ENCODE data around the gene SLC49A4. TPM values are rescaled to one million over a fixed set of nuclear protein-coding genes. Genes with fewer than 3 reads are reported as not detected.

SLC49A4 gene
- total and polyA plus RNA-seq, 4 experiments from 2014 or later, result 1.9 to 7.6 (median 4.7) TPM

- Histone ChIP-seq H3K27ac (ENCODE audit: low read depth, low read length) (no peak overlapping the region), H3K9me3 (ENCODE audit: control insufficient read depth in 1 of 2, low read length in 2 of 2) (no peaks in the 10 kb centered on the region), H3K4me1 (ENCODE audit: insufficient read depth, low read length) (no peaks in the 10 kb centered on the region), H3K27me3 (ENCODE audit: insufficient read depth, low read length) (no peaks in the 10 kb centered on the region), H3K4me3 (ENCODE audit: low read length in 2 of 2) (no peak overlapping the region), H3K36me3 (ENCODE audit: insufficient read depth, low read length) (no peaks in the 10 kb centered on the region)
- peaks cover 0 to under 1% of the 10 kb centered on the region in 2 donors for H3K36me3 Mint-ChIP-seq
- H3K27me3 Mint-ChIP-seq, result no peaks in the 10 kb centered on the region
- no peak overlapping the region for H3K4me3 Mint-ChIP-seq
- H3K4me1 Mint-ChIP-seq, result peaks cover 5 to 15% (median 10%) of the 10 kb centered on the region in 4 donors
- POLR2A ChIA-PET (ENCODE audit: partially characterized antibody), result no interaction called here
- intact Hi-C loops (cut with micrococcal nuclease), result no loop called here
- no peaks in the 10 kb centered on the region for H3K9me3 Mint-ChIP-seq
- CTCF ChIA-PET (ENCODE audit: partially characterized antibody), result no interaction called here
- H3K27ac Mint-ChIP-seq, result peak overlapping the region in 1 of 7 donors; percentile 16
- no peak for DNase-seq
Measured at GRCh38 chr3:122890720-122891220, 95.9 kb downstream of the SLC49A4 start.

DNA sequence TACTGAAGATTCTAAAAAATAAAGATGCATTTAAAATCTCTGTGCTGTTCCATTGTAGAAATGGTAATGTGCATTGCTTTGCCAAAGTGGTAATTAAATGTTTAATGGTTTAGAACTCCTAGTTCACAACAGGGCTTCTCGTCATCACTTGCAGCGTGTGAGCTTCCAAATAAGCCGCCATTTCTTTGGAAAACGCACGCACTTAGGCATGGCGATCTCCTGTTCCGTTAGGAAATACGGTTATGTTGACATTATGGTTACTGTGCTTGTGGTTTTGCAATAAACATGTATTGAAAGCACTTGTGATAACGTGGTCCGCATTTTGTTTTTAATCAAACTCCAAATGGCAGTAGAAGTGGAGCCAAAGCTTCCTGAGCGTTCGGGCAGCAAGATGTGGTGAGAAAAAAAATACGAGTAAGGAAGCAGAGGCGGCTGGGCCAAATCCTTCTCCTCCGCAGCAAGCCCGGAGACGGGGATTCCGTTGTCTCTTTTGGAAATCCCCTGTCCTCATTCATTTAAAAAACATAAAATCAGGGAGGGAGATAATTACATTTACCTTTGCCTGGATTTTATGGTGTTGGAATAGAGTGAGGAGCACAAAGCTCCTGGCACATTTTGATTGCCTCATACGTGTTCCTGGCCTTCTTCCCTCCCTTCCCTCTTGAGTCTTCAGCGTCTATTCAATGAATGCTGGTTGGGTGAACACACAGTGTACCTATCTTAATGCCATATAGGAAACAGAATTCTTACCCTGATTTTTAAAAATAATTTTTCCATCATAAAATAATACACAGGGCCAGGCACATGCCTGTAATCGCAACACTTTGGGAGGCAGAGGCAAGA, 97.5 kb downstream of the SLC49A4 start:
- ChIA-PET POLR2A (ENCODE audit: partially characterized antibody) (no interaction called here), CTCF (ENCODE audit: partially characterized antibody) (no interaction called here)
- Mint-ChIP-seq H3K9me3 (no peaks in the 10 kb centered on the region), H3K36me3 (no peaks in the 10 kb centered on the region), H3K27ac (peak overlapping the region in 1 of 7 donors; percentile 26), H3K4me1 (peaks cover 5 to 15% (median 10%) of the 10 kb centered on the region in 4 donors), H3K27me3 (peaks cover 0 to 3% of the 10 kb centered on the region in 2 donors), H3K4me3 (no peak overlapping the region)
- DNase-seq, result no peak
- Histone ChIP-seq H3K4me1 (ENCODE audit: insufficient read depth, low read length) (no peaks in the 10 kb centered on the region), H3K4me3 (ENCODE audit: low read length in 2 of 2) (no peak overlapping the region), H3K27me3 (ENCODE audit: insufficient read depth, low read length) (no peaks in the 10 kb centered on the region), H3K27ac (ENCODE audit: low read depth, low read length) (no peak overlapping the region), H3K9me3 (ENCODE audit: control insufficient read depth in 1 of 2, low read length in 2 of 2) (no peaks in the 10 kb centered on the region), H3K36me3 (ENCODE audit: insufficient read depth, low read length) (no peaks in the 10 kb centered on the region)
- intact Hi-C loops (cut with micrococcal nuclease), result no loop called here

- Histone ChIP-seq H3K4me1 (ENCODE audit: insufficient read depth, low read length) (no peaks in the 10 kb centered on the region), H3K27ac (ENCODE audit: low read depth, low read length) (no peak overlapping the region), H3K27me3 (ENCODE audit: insufficient read depth, low read length) (no peaks in the 10 kb centered on the region), H3K4me3 (ENCODE audit: low read length in 2 of 2) (no peak overlapping the region), H3K36me3 (ENCODE audit: insufficient read depth, low read length) (no peaks in the 10 kb centered on the region), H3K9me3 (ENCODE audit: control insufficient read depth in 1 of 2, low read length in 2 of 2) (no peaks in the 10 kb centered on the region)
- Mint-ChIP-seq H3K27ac (peak overlapping the region in 1 of 7 donors; percentile 18), H3K36me3 (no peaks in the 10 kb centered on the region), H3K27me3 (peaks cover under 1 to 3% of the 10 kb centered on the region in 2 donors), H3K9me3 (no peaks in the 10 kb centered on the region), H3K4me1 (peaks cover 5 to 15% (median 10%) of the 10 kb centered on the region in 4 donors), H3K4me3 (peak overlapping the region in 1 of 8 donors; percentile 0)
- POLR2A ChIA-PET (ENCODE audit: partially characterized antibody), result no interaction called here
- intact Hi-C loops (cut with micrococcal nuclease), result no loop called here
- no peak for DNase-seq
- CTCF ChIA-PET (ENCODE audit: partially characterized antibody), result no interaction called here
Measured at GRCh38 chr3:122893282-122893681, 98.4 kb downstream of the SLC49A4 start.

GRCh38 chr3:122893754-122894668, 99.1 kb downstream of the SLC49A4 start:
- H3K9me3 ChIP-seq (ENCODE audit: control insufficient read depth in 1 of 2, low read length in 2 of 2), result no peaks in the 10 kb centered on the region
- no peaks in the 10 kb centered on the region for H3K27me3 ChIP-seq (ENCODE audit: insufficient read depth, low read length)
- Mint-ChIP-seq H3K27me3 (peaks cover 3 to 7% of the 10 kb centered on the region in 2 donors), H3K4me1 (peaks cover 5 to 15% (median 10%) of the 10 kb centered on the region in 4 donors), H3K27ac (peak overlapping the region in 1 of 7 donors; percentile 7), H3K4me3 (no peak overlapping the region), H3K9me3 (no peaks in the 10 kb centered on the region), H3K36me3 (no peaks in the 10 kb centered on the region)
- H3K36me3 ChIP-seq (ENCODE audit: insufficient read depth, low read length), result no peaks in the 10 kb centered on the region
- ChIA-PET CTCF (ENCODE audit: partially characterized antibody) (no interaction called here), POLR2A (ENCODE audit: partially characterized antibody) (no interaction called here)
- H3K27ac ChIP-seq (ENCODE audit: low read depth, low read length), result no peak overlapping the region
- DNase-seq, result no peak
- H3K4me3 ChIP-seq (ENCODE audit: low read length in 2 of 2), result no peak overlapping the region
- no peaks in the 10 kb centered on the region for H3K4me1 ChIP-seq (ENCODE audit: insufficient read depth, low read length)
- intact Hi-C loops (cut with micrococcal nuclease), result no loop called here

- H3K27ac Mint-ChIP-seq, result no peak overlapping the region
- Histone ChIP-seq H3K4me1 (ENCODE audit: insufficient read depth, low read length) (no peaks in the 10 kb centered on the region), H3K9me3 (ENCODE audit: control insufficient read depth in 1 of 2, low read length in 2 of 2) (no peaks in the 10 kb centered on the region), H3K27me3 (ENCODE audit: insufficient read depth, low read length) (no peaks in the 10 kb centered on the region), H3K27ac (ENCODE audit: low read depth, low read length) (no peak overlapping the region), H3K36me3 (ENCODE audit: insufficient read depth, low read length) (no peaks in the 10 kb centered on the region), H3K4me3 (ENCODE audit: low read length in 2 of 2) (no peak overlapping the region)
- H3K36me3 Mint-ChIP-seq, result no peaks in the 10 kb centered on the region
- CTCF ChIA-PET (ENCODE audit: partially characterized antibody), result no interaction called here
- DNase-seq, result no peak
- no peaks in the 10 kb centered on the region for H3K9me3 Mint-ChIP-seq
- POLR2A ChIA-PET (ENCODE audit: partially characterized antibody), result no interaction called here
- H3K4me1 Mint-ChIP-seq, result peaks cover 3 to 7% (median 6%) of the 10 kb centered on the region in 4 donors
- no peak overlapping the region for H3K4me3 Mint-ChIP-seq
- peaks cover 5 to 14% of the 10 kb centered on the region in 2 donors for H3K27me3 Mint-ChIP-seq
- intact Hi-C loops (cut with micrococcal nuclease), result no loop called here
Measured at GRCh38 chr3:122898298-122898697, 103.4 kb downstream of the SLC49A4 start.

DNA sequence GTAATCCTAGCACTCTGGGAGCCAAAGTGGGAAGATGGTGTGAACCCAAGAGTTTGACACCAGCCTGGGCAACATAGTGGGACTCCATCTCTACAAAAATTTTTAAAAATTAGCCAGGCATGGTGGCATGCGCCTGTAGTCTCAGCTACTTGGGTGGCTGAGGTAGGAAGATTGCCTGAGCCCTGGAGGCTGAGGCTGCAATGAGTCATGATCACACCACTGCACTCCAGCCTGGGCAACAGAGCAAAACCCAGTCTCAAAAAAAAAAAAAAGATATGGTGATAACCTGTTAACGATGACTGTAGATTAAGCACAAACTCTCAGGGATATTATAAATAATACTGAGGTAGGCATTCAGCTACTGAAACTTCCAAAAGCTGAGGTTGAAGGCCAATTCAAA, 107.5 kb downstream of the SLC49A4 start:
- H3K4me1 Mint-ChIP-seq, result no peaks in the 10 kb centered on the region
- no peak overlapping the region for H3K27ac Mint-ChIP-seq
- no peak for DNase-seq
- no peaks in the 10 kb centered on the region for H3K36me3 Mint-ChIP-seq
- H3K9me3 ChIP-seq (ENCODE audit: control insufficient read depth in 1 of 2, low read length in 2 of 2), result no peaks in the 10 kb centered on the region
- H3K27me3 Mint-ChIP-seq, result peaks cover 3 to 20% of the 10 kb centered on the region in 2 donors
- H3K9me3 Mint-ChIP-seq, result peaks cover 0 to 11% (median 5%) of the 10 kb centered on the region in 8 donors
- no peak overlapping the region for H3K27ac ChIP-seq (ENCODE audit: low read depth, low read length)
- intact Hi-C loops (cut with micrococcal nuclease), result no loop called here
- no peak overlapping the region for H3K4me3 ChIP-seq (ENCODE audit: low read length in 2 of 2)
- POLR2A ChIA-PET (ENCODE audit: partially characterized antibody), result no interaction called here
- no peak overlapping the region for H3K4me3 Mint-ChIP-seq
- CTCF ChIA-PET (ENCODE audit: partially characterized antibody), result no interaction called here
- H3K36me3 ChIP-seq (ENCODE audit: insufficient read depth, low read length), result no peaks in the 10 kb centered on the region
- no peaks in the 10 kb centered on the region for H3K4me1 ChIP-seq (ENCODE audit: insufficient read depth, low read length)
- H3K27me3 ChIP-seq (ENCODE audit: insufficient read depth, low read length), result no peaks in the 10 kb centered on the region

DNA sequence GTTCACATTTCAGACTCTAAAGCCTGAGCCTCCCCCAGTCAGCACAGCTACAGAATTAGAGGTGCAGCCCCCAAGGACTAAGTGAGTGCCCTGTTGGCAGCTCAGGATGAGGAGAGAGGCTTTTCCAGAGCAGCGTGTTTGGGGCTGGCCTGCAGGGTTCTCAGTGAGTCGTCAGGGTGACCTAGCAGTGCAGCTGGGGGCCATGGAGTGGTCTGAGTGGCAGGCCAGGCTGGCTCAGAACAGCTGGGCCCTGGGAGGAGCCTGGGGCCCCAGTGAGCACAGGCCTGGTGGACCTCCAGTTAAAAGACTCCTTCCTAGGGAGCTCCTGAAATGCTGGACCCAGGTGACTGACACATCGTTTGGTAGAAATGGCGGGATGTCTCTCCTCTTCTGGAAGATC, 108.3 kb downstream of the SLC49A4 start:
- Histone ChIP-seq H3K27me3 (ENCODE audit: insufficient read depth, low read length) (no peaks in the 10 kb centered on the region), H3K36me3 (ENCODE audit: insufficient read depth, low read length) (no peaks in the 10 kb centered on the region), H3K9me3 (ENCODE audit: control insufficient read depth in 1 of 2, low read length in 2 of 2) (no peaks in the 10 kb centered on the region), H3K4me3 (ENCODE audit: low read length in 2 of 2) (no peak overlapping the region), H3K4me1 (ENCODE audit: insufficient read depth, low read length) (no peaks in the 10 kb centered on the region), H3K27ac (ENCODE audit: low read depth, low read length) (no peak overlapping the region)
- no peaks in the 10 kb centered on the region for H3K4me1 Mint-ChIP-seq
- H3K27ac Mint-ChIP-seq, result no peak overlapping the region
- H3K27me3 Mint-ChIP-seq, result peaks cover 2 to 20% of the 10 kb centered on the region in 2 donors
- intact Hi-C loops (cut with micrococcal nuclease), result no loop called here
- H3K36me3 Mint-ChIP-seq, result no peaks in the 10 kb centered on the region
- POLR2A ChIA-PET (ENCODE audit: partially characterized antibody), result no interaction called here
- DNase-seq, result no peak
- peaks cover 0 to 11% (median 5%) of the 10 kb centered on the region in 8 donors for H3K9me3 Mint-ChIP-seq
- CTCF ChIA-PET (ENCODE audit: partially characterized antibody), result no interaction called here
- H3K4me3 Mint-ChIP-seq, result no peak overlapping the region

Data from CD4-positive, alpha-beta memory T cell (primary cell).